Posterior cingulate gyrus (tissue), 11 donors: ENCODE data around the gene SH3BGR.

Experiments used
- DNase-seq, 10 donors: peaks; one replicate each; pipeline versions ENCODE4 v3.0.0 to v3.0.0-alpha.2; 2020 to 2021; ENCODE audit warnings: mixed read lengths in 3 of 10
- intact Hi-C: fragments of 100-400 bp; cut with DNase I; formaldehyde crosslinking; loops from one replicate; pipeline ENCODE4 v1.15.1; 2023

The SH3BGR gene

GRCh38 chr21:39510240-39510639 is 58.5 kb downstream of the SH3BGR start:
- no peak for DNase-seq
- intact Hi-C loops: no loop called here

GRCh38 chr21:39511102-39511501 is 59.3 kb downstream of the SH3BGR start:
- DNase-seq: no peak
- intact Hi-C loops: no loop called here

GRCh38 chr21:39513735-39514134 is 62.0 kb downstream of the SH3BGR start:
- intact Hi-C loops: no loop called here
- no peak for DNase-seq

DNA sequence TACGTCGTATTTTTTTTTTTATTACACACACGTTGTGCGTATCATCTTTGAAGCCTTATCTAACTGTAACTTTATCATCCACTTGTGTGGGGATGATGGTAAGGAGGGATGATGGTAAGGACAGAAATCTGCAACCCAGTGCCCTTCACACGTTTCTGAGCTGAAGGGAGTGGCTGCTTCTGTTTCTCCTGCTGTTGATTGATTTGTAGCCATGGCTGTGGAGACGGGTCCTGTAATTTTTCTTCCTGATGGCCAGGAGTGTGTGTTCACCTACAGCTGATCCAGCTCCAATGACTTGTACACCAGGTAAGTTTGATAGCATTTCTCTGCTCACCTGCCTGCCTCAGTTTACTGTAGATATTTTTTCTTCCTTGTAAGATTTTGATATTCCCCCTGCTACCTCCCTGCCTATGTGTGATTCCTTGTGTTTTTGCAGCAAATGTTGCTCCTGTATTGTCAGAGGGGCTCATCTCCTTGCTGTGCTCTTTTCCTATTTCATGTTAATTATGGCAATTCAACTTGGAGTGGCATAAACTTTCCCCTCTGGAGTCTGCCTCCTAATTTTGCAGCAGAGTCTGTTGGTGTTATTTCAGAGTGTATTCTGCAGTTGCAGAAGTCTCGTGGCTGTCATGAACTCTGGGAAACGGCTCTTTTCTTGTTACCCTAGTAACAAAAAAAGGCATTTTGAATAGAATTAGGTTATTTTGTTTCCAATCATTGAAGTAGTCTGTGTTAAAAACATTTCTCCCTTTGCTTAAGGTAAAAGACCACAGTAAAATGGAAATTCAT is 64.1 kb downstream of the SH3BGR start:
- DNase-seq: no peak
- intact Hi-C loops: no loop called here

GRCh38 chr21:39518055-39518846 is 66.5 kb downstream of the SH3BGR start:
- DNase-seq: peak in 4 of 10 donors; percentile 15 to 87 (median 38)
- intact Hi-C loops: loop anchor here (1.0 kb wide), 1 partner anchor 198 kb away; no protein-coding TSS in a partner anchor

GRCh38 chr21:39518847-39519210 is 67.1 kb downstream of the SH3BGR start:
- intact Hi-C loops: loop anchor here (1.0 kb wide), 1 partner anchor 197 kb away; no protein-coding TSS in a partner anchor
- no peak for DNase-seq

DNA sequence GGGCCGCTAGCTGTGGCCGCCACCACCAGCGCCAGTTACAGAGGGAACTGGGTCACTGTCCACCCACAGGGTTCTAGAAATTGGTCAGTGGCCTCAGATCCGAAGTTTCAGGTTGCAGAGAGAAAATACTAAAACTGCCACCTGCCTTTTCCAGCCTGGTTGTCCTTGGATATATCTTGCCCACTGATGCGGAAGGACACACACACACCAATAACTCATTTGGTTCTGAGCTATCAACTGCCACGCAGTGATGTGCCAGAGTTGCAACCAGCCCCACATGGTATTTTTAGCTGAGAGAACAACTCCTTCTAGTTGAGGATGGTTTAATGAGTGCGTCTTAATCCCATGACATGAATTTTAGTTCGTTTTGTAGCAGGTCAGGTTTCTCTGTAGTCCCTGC is 68.1 kb downstream of the SH3BGR start:
- no peak for DNase-seq
- intact Hi-C loops: no loop called here

- no peak for DNase-seq
- intact Hi-C loops: no loop called here
Observed at GRCh38 chr21:39523399-39523798, 71.6 kb downstream of the SH3BGR start.

DNA sequence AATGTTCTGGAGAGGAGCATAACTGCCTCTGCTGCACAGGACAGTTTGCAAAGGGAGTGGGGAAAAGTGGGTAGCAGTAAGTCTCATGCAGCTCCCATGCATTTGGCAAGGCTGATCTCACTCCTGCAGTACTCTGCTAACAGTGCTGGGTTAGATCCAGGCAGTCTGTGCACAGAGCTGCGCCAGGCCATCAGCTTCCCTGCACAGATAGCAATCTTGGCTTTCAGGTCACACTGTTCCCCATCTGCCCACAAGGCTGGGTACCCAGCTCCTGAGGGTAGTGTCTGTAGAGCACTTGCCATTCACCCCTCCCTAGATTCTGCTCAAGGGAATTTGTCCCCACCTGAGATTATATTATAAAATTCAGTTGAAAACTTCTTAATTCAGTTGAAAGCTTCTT is 72.1 kb downstream of the SH3BGR start:
- no peak for DNase-seq
- intact Hi-C loops: no loop called here

DNA sequence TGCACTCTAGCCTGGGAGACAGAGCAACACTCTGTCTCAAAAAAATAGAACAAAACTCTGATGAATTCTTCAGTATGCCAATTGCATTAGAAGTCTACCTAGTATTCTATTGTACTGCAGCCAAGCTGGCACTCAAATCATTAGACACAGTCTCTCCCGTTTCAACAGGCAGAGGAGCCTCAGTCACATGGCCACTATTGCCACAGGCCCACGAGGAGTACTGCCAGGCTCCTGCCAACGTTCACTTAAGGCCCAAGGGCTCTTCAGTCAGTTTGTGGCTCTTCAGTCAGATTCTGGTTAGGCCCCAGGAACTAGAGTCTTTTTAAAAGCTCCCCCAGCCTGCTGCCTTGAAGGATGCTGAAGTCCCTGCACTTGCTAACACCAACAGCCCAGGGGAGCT is 73.4 kb downstream of the SH3BGR start:
- DNase-seq: no peak
- intact Hi-C loops: no loop called here

GRCh38 chr21:39525601-39526000 is 73.8 kb downstream of the SH3BGR start:
- intact Hi-C loops: no loop called here
- no peak for DNase-seq

- intact Hi-C loops: no loop called here
- no peak for DNase-seq
Observed at GRCh38 chr21:39527067-39527595, 75.4 kb downstream of the SH3BGR start.

- intact Hi-C loops: no loop called here
- no peak for DNase-seq
Observed at GRCh38 chr21:39527664-39528381, 76.1 kb downstream of the SH3BGR start.

GRCh38 chr21:39529026-39529425 is 77.3 kb downstream of the SH3BGR start:
- DNase-seq: no peak
- intact Hi-C loops: no loop called here

- no peak for DNase-seq
- intact Hi-C loops: no loop called here
Observed at GRCh38 chr21:39531064-39531463, 79.3 kb downstream of the SH3BGR start.

- no peak for DNase-seq
- intact Hi-C loops: no loop called here
Observed at GRCh38 chr21:39531840-39532239, 80.1 kb downstream of the SH3BGR start.

DNA sequence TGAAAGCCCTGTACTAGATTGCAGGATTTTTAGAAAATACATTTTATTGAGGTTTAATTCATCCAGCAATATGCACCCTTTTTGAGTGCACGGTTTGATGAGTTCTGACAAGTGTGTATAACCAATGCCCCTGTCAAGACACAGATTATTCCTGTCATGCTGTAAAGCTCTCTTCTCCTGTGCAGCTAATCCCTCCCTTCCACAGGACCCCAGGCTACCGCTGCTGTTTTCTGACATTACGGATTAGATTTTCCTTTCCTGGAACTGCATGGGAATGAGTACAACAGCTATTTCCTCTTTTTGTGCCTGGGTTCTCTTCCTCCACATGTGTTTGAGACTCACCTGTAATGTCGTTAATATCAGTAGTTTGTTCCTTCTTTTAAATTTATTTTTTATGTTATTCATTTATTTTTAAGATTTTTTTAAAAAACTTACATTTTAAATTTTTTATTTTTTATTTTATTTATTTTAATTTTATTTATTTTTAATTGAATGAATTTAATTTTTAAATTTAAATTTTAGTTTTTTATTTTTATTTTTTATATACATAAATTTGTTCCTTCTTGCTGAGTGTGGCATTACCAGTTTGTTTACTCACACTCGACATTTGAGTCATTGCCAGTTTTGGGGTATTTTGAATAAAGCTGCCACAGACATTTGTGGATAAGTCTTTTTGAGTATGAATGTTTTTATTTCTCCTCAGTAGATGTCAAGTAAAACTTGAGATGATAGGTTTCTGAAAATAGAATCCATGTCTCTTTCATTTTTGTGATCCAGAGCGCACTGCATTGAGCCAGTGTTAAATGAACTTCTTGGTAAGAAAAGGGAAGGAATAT is 82.0 kb downstream of the SH3BGR start:
- intact Hi-C loops: no loop called here
- DNase-seq: no peak

- DNase-seq: no peak
- intact Hi-C loops: no loop called here
Observed at GRCh38 chr21:39535646-39536437, 84.1 kb downstream of the SH3BGR start.

DNA sequence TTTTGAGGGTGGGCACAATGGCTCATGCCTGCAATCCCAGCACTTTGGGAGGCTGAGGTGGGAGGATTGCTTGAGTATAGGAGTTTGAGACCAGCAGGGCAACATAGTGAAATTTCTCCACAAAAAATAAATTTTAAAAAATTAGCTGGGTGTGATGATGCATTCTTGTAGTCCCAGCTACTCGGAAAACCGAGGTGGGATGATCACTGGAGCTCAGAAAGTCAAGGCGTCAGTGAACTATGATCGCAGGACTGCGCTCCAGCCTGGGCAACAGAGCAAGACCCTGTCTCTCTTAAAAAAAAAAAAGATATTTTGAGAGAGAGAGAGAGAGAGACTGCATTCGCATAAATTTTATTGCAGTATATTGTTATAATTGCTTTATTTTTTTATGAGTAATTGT is 85.1 kb downstream of the SH3BGR start:
- no peak for DNase-seq
- intact Hi-C loops: no loop called here
